Measurements from ENCODE around the gene LCN1. TPM values are rescaled to one million over a fixed set of nuclear protein-coding genes. Genes with fewer than 3 reads are reported as not detected.

Gene LCN1
- total RNA-seq, 6 donors from 2014 or later: not detected

DNA sequence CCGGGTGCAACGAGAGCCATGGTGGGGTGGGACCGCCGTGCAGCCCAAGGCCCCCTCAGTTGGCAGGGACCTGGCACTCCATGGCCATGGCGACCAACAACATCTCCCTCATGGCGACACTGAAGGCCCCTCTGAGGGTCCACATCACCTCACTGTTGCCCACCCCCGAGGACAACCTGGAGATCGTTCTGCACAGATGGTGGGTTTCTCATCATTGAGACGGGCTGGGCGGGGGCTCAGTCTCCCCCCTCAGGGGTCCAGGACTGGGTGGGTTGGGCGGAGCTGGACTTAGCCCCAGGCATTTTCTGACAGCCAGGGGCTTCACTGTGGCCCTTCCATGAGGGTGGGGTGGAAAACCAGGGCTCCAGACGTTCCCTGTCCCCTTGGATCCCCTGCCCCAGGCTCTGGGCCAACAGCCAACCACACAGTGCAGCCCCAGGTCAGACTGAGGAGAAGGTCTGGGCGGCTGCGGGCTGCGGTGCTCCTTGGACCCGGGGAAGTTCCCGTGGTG, 41.0 kb downstream of the LCN1 start:
- Histone ChIP-seq H3K27me3 (no peaks in the 10 kb centered on the region), H3K4me1 (no peaks in the 10 kb centered on the region)
- WGBS, 2 donors: 76 to 90% methylated on average over 8 to 17 of the region's 17 CpGs

DNA sequence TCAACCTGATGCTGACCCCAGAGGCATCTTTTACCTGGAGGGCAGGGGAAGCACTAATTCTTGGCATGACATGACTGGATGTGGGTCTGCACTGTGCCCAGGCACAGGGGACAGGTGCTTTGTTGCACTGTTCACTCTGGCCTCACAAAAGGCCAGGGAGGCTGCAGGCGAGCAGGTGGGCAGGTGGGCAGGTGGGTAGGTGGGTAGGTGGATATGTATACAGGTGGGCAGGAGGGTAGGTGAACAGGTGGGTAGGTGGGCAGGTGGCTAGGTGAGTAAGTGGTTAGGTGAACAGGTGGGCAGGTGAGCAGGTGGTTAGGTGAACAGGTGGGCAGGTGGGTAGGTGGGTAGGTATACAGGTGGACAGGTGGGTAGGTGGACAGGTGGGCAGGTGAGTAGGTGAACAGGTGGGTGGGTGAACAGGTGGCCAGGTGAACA, 41.8 kb downstream of the LCN1 start:
- Histone ChIP-seq H3K36me3 (no peaks in the 10 kb centered on the region), H3K27me3 (no peaks in the 10 kb centered on the region), H3K4me1 (no peaks in the 10 kb centered on the region), H3K27ac (no peak overlapping the region), H3K9me3 (no peaks in the 10 kb centered on the region), H3K4me3 (no peak overlapping the region)
- ATAC-seq (ENCODE audit: low FRiP score in 2 of 2): peak in 1 of 2 donors; percentile 15
- DNase-seq: no peak
- 89 to 92% methylated on average over 1 of the region's 1 CpG for WGBS, 2 donors
- TF ChIP-seq POLR2A (IDR thresholded peaks at IDR 0.05): no peak
- no peak for TF ChIP-seq POLR2AphosphoS5 (IDR thresholded peaks at IDR 0.05)
- TF ChIP-seq, protein P1, sequence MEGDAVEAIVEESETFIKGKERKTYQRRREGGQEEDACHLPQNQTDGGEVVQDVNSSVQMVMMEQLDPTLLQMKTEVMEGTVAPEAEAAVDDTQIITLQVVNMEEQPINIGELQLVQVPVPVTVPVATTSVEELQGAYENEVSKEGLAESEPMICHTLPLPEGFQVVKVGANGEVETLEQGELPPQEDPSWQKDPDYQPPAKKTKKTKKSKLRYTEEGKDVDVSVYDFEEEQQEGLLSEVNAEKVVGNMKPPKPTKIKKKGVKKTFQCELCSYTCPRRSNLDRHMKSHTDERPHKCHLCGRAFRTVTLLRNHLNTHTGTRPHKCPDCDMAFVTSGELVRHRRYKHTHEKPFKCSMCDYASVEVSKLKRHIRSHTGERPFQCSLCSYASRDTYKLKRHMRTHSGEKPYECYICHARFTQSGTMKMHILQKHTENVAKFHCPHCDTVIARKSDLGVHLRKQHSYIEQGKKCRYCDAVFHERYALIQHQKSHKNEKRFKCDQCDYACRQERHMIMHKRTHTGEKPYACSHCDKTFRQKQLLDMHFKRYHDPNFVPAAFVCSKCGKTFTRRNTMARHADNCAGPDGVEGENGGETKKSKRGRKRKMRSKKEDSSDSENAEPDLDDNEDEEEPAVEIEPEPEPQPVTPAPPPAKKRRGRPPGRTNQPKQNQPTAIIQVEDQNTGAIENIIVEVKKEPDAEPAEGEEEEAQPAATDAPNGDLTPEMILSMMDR (IDR thresholded peaks at IDR 0.05): no peak
- TF ChIP-seq EP300 (IDR thresholded peaks at IDR 0.05): no peak

More for the DNA sequence above, 41.0 kb downstream of the LCN1 start:
- no peak overlapping the region for H3K27ac ChIP-seq
- ATAC-seq (ENCODE audit: low FRiP score in 2 of 2) (no peak), DNase-seq (peak in 1 of 2 donors; percentile 50)
- H3K4me3 ChIP-seq: no peak overlapping the region
- TF ChIP-seq, protein P1 (IDR thresholded peaks at IDR 0.05): no peak
- TF ChIP-seq POLR2A (IDR thresholded peaks at IDR 0.05) (no peak), EP300 (IDR thresholded peaks at IDR 0.05) (no peak), POLR2AphosphoS5 (IDR thresholded peaks at IDR 0.05) (no peak)
- H3K9me3 ChIP-seq: no peaks in the 10 kb centered on the region
- H3K36me3 ChIP-seq: no peaks in the 10 kb centered on the region

DNA sequence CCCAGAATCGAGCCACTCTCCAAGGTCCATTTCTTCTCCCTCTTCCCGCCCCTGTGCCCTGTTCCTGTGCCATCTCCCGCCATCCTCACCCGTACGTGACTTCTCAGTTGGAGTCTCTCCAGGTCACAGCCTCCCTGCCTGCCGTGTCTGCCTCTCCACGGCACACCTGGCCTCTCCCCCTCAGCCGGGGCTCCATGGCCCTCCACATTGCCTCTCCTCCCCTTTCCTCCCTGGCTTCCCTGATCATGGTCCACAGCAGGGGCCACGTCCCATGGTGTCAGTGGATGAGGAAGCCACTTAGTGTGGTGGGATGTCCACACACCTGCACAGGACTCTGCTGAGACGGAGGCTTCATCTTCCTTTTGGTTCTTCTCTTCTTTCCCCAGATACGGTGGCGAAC, 42.6 kb downstream of the LCN1 start:
- Histone ChIP-seq H3K27me3 (no peaks in the 10 kb centered on the region), H3K4me3 (no peak overlapping the region), H3K27ac (no peak overlapping the region), H3K9me3 (peaks cover 0 to 2% (median 0%) of the 10 kb centered on the region in 4 donors), H3K36me3 (no peaks in the 10 kb centered on the region), H3K4me1 (no peaks in the 10 kb centered on the region)
- TF ChIP-seq, protein P1 (IDR thresholded peaks at IDR 0.05): no peak
- TF ChIP-seq EP300 (IDR thresholded peaks at IDR 0.05): no peak
- no peak for TF ChIP-seq POLR2A (IDR thresholded peaks at IDR 0.05)
- TF ChIP-seq POLR2AphosphoS5 (IDR thresholded peaks at IDR 0.05): no peak
- WGBS, 2 donors: 75 to 80% methylated on average over 12 of the region's 12 CpGs
- ATAC-seq (ENCODE audit: low FRiP score in 2 of 2) (no peak), DNase-seq (no peak)

DNA sequence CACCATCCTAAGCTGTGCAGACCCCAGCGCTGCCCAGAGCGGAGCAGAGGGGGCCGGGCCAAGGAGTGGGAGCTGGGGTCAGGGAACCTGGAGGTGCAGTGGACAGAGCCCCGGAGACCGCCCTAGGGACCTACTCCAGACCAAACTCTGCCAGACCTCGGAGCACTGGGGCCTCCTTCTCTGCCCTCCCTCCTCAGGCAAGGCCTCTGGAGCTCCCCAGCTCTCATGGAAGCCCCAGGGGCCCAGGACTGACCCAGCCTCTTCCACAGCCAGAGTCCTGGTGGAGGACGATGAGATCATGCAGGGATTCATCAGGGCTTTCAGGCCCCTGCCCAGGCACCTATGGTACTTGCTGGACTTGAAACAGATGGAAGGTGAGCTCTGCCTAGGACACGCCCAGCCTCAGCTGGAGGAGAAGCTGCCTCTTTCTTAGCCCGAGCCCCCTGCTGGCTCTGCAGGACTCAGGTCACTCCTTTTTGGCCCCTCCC, 43.9 kb downstream of the LCN1 start:
- Histone ChIP-seq H3K4me3 (no peak overlapping the region), H3K27me3 (no peaks in the 10 kb centered on the region), H3K4me1 (no peaks in the 10 kb centered on the region), H3K9me3 (peaks cover 0 to 7% (median 0%) of the 10 kb centered on the region in 4 donors), H3K36me3 (no peaks in the 10 kb centered on the region), H3K27ac (no peak overlapping the region)
- no peak for ATAC-seq (ENCODE audit: low FRiP score in 2 of 2)
- TF ChIP-seq, protein P1 (IDR thresholded peaks at IDR 0.05): no peak
- TF ChIP-seq EP300 (IDR thresholded peaks at IDR 0.05) (no peak), POLR2AphosphoS5 (IDR thresholded peaks at IDR 0.05) (no peak), POLR2A (IDR thresholded peaks at IDR 0.05) (no peak)
- 60 to 71% methylated on average over 1 to 7 of the region's 9 CpGs for WGBS, 2 donors
- peak in 1 of 2 donors; percentile 56 for DNase-seq

DNA sequence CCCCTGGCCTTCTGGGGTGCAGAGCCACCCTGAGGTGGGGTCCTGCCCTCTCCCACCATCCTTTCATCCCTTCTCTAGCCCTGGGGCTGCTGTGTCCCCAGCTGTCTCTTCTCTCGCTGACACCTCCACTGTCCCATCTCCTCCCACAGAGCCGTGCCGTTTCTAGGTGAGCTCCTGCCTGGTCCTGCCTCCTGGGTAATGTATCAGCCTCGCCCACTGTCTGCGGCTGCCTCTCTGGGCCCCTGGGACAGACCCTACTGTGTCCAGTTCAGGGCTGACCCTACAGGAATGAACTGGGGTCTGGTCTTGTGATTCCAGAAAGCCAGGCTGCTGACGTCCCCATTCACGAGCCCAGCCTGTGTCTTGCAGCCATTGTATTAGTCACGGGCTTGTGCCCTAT, 44.4 kb downstream of the LCN1 start:
- no peak for ATAC-seq (ENCODE audit: low FRiP score in 2 of 2)
- no peaks in the 10 kb centered on the region for H3K27me3 ChIP-seq

More for the DNA sequence above, 44.4 kb downstream of the LCN1 start:
- H3K9me3 ChIP-seq: peaks cover 0 to 7% (median 0%) of the 10 kb centered on the region in 4 donors
- no peak overlapping the region for H3K4me3 ChIP-seq
- no peaks in the 10 kb centered on the region for H3K4me1 ChIP-seq
- H3K36me3 ChIP-seq: no peaks in the 10 kb centered on the region
- DNase-seq: no peak
- 59 to 62% methylated on average over 7 to 8 of the region's 8 CpGs for WGBS, 2 donors
- no peak for TF ChIP-seq POLR2AphosphoS5 (IDR thresholded peaks at IDR 0.05)
- TF ChIP-seq, protein P1 (IDR thresholded peaks at IDR 0.05): no peak
- no peak for TF ChIP-seq EP300 (IDR thresholded peaks at IDR 0.05)
- TF ChIP-seq POLR2A (IDR thresholded peaks at IDR 0.05): no peak
- H3K27ac ChIP-seq: no peak overlapping the region

Measured in upper lobe of left lung (tissue), 6 donors.